ENCODE measurements around the gene RALB. TPM values are rescaled to one million over a fixed set of nuclear protein-coding genes. Genes with fewer than 3 reads are reported as not detected.

RALB gene
- total and polyA plus RNA-seq, 2 experiments from 2014 or later, result 15.2 to 17.4 TPM

GRCh38 chr2:120312860-120313694 is 60.4 kb downstream of the RALB start:
- no peaks in the 10 kb centered on the region; the same call in 1 of the 2 replicates for H3K4me1 ChIP-seq (ENCODE audit: insufficient read depth)
- peaks cover 55% of the 10 kb centered on the region for H3K27me3 ChIP-seq (ENCODE audit: insufficient read depth)
- H3K36me3 ChIP-seq (ENCODE audit: insufficient read depth), result no peaks in the 10 kb centered on the region
- Mint-ChIP-seq H3K27me3 (ENCODE audit: insufficient read depth, low read depth, poor library complexity) (peaks cover 57% of the 10 kb centered on the region), H3K9me3 (no peaks in the 10 kb centered on the region; the same call in 2 of the 3 replicates), H3K36me3 (ENCODE audit: low read depth) (no peaks in the 10 kb centered on the region), H3K27ac (no peak overlapping the region), H3K4me3 (peak overlapping the region; percentile 70), H3K4me1 (peaks cover 16% of the 10 kb centered on the region)
- H3K79me2 ChIP-seq (replicated peaks; ENCODE audit: insufficient read depth), result no peaks in the 10 kb centered on the region
- DNase-seq (ENCODE audit: low spot score) (peak; percentile 90), ATAC-seq (peak; percentile 81)
- no peak overlapping the region for H3K27ac ChIP-seq (ENCODE audit: low read depth)
- TF ChIP-seq JUNB (IDR thresholded peaks at IDR 0.05; ENCODE audit: unreplicated experiment) (no peak), STAT1 (IDR thresholded peaks at IDR 0.05; ENCODE audit: unreplicated experiment) (no peak), ZNF462 (CRISPR knock-in tag; IDR thresholded peaks at IDR 0.05) (no peak), POLR2AphosphoS5 (IDR thresholded peaks at IDR 0.05; ENCODE audit: low read depth) (no peak), CTCF (conservative IDR thresholded peaks at IDR 0.05; ENCODE audit: low read depth in 2 of 2) (peak; percentile 90 to 96), EZH2phosphoT487 (IDR thresholded peaks at IDR 0.05; ENCODE audit: unreplicated experiment) (no peak), ZNF114 (CRISPR knock-in tag; IDR thresholded peaks at IDR 0.05) (no peak), ETS1 (IDR thresholded peaks at IDR 0.05) (no peak), CREB1 (CRISPR knock-in tag; IDR thresholded peaks at IDR 0.05; ENCODE audit: low read depth) (no peak), REST (IDR thresholded peaks at IDR 0.05; ENCODE audit: unreplicated experiment) (no peak), ZNF331 (CRISPR knock-in tag; IDR thresholded peaks at IDR 0.05; ENCODE audit: low read depth) (no peak), NANOG (IDR thresholded peaks at IDR 0.05; ENCODE audit: borderline replicate concordance) (no peak), EZH2 (IDR thresholded peaks at IDR 0.05; ENCODE audit: low read depth, unreplicated experiment) (peak; percentile 48)
- peak overlapping the region; percentile 87 for H3K4me2 ChIP-seq
- peaks cover 4% of the 10 kb centered on the region for H4K20me1 ChIP-seq (replicated peaks; ENCODE audit: insufficient read depth)
- peak overlapping the region; percentile 53 for H3K4me3 ChIP-seq
- H2AFZ ChIP-seq, result peak overlapping the region; percentile 94
- H3K9me2 ChIP-seq (ENCODE audit: insufficient read depth), result no peaks in the 10 kb centered on the region
- no peaks in the 10 kb centered on the region for H3F3A ChIP-seq (replicated peaks; ENCODE audit: low read depth)

Measured in GM23338 (cell line).